Fibroblast of mammary gland (primary cell): ENCODE results near the gene HPS3.

ENCODE experiments used
- DNase-seq: peaks from one replicate; pipeline ENCODE4 v3.0.0-alpha.2; 2010; ENCODE audit warnings: low read depth
- H3K4me3 ChIP-seq: 2 replicates; pipeline ENCODE4 v1.5.1; 2011; ENCODE audit warnings: low read depth, mild to moderate bottlenecking, low read length, moderate library complexity; ENCODE audit not compliant: control insufficient read depth
- TF ChIP-seq, protein P1 (sequence below): conservative IDR thresholded peaks from 2 replicates; pipeline ENCODE4 v1.5.1; 2011; ENCODE audit warnings: low read depth, low read length, inconsistent platforms; ENCODE audit not compliant: control insufficient read depth, insufficient read depth

The HPS3 gene

DNA sequence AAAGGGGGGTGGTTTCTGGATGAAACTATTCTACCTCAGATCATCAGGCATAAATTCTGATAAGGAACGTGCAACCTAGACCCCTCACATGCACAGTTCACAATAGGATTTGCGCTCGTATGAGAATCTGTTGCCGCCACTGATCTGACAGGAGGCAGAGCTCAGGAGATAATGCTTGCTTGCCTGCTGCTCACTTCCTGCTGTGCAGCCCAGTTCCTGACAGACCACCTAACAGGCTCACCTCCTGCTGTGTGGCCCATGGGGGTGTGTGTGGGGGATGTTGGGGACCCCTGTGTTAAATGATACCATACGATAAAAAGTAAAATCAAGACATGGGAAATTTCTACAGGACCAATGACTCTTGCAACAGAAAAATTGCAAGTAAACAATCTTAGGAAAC, 68.2 kb downstream of the HPS3 start:
- H3K4me3 ChIP-seq, result no peak overlapping the region
- DNase-seq, result no peak
- TF ChIP-seq, protein P1, sequence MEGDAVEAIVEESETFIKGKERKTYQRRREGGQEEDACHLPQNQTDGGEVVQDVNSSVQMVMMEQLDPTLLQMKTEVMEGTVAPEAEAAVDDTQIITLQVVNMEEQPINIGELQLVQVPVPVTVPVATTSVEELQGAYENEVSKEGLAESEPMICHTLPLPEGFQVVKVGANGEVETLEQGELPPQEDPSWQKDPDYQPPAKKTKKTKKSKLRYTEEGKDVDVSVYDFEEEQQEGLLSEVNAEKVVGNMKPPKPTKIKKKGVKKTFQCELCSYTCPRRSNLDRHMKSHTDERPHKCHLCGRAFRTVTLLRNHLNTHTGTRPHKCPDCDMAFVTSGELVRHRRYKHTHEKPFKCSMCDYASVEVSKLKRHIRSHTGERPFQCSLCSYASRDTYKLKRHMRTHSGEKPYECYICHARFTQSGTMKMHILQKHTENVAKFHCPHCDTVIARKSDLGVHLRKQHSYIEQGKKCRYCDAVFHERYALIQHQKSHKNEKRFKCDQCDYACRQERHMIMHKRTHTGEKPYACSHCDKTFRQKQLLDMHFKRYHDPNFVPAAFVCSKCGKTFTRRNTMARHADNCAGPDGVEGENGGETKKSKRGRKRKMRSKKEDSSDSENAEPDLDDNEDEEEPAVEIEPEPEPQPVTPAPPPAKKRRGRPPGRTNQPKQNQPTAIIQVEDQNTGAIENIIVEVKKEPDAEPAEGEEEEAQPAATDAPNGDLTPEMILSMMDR, result no peak

DNA sequence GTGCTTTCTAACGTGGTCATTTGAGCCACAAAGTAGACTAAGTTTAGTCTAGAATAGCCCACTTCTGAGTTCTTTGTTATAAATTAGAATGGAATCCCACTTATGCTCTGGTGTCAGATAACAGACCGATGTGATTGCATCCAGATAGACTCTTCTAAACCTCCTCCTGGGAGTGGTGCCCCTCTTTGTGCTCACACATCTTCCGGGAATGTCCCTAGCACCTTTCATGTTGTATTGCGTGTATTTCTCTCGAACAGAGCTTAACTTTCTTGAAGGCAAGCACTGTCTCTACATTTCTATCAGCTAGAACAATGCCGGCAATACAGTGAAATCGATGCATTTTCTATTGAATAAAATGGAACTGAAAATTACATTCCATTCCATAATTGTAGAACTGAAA, 69.2 kb downstream of the HPS3 start:
- DNase-seq, result no peak
- TF ChIP-seq, protein P1, result no peak
- no peak overlapping the region for H3K4me3 ChIP-seq

DNA sequence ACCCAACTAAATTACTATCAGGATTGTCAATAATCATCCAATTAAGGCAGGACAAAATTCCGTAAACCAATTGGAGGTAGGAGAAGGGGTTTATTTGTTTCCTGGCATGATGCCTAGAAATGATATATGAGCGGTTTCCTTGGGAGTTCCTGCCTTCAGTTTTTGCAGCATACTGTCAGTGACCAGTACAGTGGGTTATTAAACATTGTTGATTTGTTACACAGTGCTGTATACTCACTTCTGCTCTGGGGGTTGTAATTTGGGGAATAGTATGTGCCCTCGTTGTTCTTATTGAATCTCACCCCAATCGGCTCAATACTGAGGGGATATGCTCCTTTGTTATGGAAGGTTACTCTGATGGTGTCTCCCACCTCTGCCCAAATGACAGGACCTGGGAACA, 70.0 kb downstream of the HPS3 start:
- DNase-seq, result peak; percentile 17
- TF ChIP-seq, protein P1, result no peak
- no peak overlapping the region for H3K4me3 ChIP-seq

DNA sequence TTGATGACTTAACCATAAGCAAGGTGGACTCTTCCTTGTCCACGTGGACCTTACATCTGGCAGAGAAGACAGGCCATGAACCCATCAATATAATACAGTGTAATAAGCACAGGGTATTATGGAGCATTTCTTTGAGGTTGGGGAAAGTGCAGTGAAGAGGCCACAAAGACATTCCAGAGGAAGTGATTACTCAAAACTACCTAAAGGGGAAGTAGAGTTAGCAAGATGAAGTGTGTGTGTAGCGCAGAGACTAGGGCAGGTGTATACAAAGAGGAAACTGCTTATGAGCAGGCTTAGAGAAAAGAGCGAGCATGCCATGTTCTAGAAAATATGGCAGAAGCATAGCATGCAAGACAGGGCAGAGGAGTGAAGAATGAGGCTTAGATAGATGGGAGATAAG, 74.3 kb downstream of the HPS3 start:
- TF ChIP-seq, protein P1, result no peak
- DNase-seq, result no peak
- H3K4me3 ChIP-seq, result no peak overlapping the region

DNA sequence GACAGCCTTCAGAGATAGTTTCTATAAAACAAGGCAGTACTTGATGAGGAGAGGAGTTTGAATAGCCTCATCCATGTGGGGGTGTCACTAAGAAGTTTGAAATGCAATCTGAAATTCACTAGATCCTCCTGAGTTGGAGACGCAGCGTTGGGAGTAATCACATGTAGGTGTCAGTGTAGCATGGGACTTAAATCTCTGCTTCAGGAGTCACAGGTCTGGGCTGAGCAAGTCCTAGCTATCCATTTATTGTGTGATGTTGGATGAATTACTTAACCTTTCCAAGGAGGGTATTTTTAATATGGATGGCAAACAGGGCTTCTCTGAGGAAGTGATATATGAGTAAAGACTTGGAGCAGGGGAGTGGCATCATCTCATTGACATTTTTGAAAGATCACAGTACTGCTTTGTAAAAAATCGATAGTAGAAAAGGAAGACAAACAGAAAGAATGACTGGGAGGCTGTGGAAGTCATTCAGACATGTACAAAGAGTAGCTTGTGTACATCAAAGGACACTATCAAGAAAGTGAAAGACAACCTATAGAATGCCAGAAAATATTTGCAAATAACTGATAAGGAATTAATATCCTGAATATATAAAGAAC, 75.1 kb downstream of the HPS3 start:
- TF ChIP-seq, protein P1, result no peak
- DNase-seq, result no peak
- H3K4me3 ChIP-seq, result no peak overlapping the region

DNA sequence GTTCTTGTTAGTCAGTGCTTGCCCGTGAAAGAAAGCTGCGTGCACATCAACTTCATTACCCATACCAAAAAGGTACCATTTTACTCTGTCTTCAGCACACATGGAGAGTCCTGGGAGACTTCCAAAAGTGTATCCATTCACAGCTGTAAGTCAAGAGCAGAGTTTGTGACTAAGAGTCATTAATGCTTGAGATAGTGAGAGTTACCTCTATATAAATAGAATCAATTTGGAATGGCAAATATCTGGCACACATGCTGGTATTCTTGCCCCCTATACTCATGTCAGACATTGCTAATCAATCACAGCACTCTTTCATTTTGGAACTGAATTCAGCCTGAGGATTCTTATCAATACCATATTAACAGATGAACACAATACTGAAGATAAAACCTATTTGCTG, 78.0 kb downstream of the HPS3 start:
- no peak overlapping the region for H3K4me3 ChIP-seq
- TF ChIP-seq, protein P1, result no peak
- peak; percentile 5 for DNase-seq

DNA sequence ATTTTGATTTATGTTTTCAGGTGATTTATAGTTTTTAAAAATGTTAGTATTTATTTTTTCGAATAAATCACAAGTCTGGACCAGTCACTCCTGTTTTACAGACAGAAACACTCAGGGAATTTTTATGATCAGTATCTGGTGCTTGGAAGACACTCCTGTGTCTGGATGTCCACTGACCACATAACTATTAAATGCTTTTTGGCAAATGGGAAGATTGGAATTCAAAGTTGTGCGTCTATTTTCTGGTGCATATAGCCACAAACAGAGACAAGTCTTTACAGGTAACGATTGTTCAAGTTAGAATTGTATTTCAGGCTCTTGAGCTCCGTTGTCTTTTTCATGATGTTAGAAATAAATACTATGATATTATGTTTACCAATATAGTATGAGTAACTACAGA, 80.0 kb downstream of the HPS3 start:
- no peak overlapping the region for H3K4me3 ChIP-seq
- TF ChIP-seq, protein P1, result no peak
- DNase-seq, result no peak
